Ishikawa (cell line): ENCODE data around the gene ARID4B.

Experiments used
- CEBPB ChIP-seq: IDR thresholded peaks from 2 replicates; pipeline ENCODE4 v1.6.1; 2012
- CREB1 ChIP-seq: IDR thresholded peaks from 2 replicates; pipeline ENCODE4 v1.6.1; 2012; ENCODE audit warnings: low read depth
- EGR1 ChIP-seq: IDR thresholded peaks from 2 replicates; pipeline ENCODE4 v1.6.1; 2012
- EP300 ChIP-seq: IDR thresholded peaks from 2 replicates; pipeline ENCODE4 v1.6.1; 2012; ENCODE audit warnings: borderline replicate concordance
- FOXM1 ChIP-seq: IDR thresholded peaks from 2 replicates; pipeline ENCODE4 v1.6.1; 2012; ENCODE audit warnings: low read depth, borderline replicate concordance
- NFIC ChIP-seq: IDR thresholded peaks from 2 replicates; pipeline ENCODE4 v1.6.1; 2012
- RAD21 ChIP-seq: IDR thresholded peaks from 2 replicates; pipeline ENCODE4 v1.6.1; 2012; ENCODE audit warnings: low read depth
- TAF1 ChIP-seq: IDR thresholded peaks from 2 replicates; pipeline ENCODE4 v1.6.1; 2012; ENCODE audit warnings: low read depth, mild to moderate bottlenecking
- TCF12 ChIP-seq: IDR thresholded peaks from 2 replicates; pipeline ENCODE4 v1.6.1; 2012; ENCODE audit warnings: low read depth
- TEAD4 ChIP-seq: IDR thresholded peaks from 2 replicates; pipeline ENCODE4 v1.6.1; 2012
- YY1 ChIP-seq: IDR thresholded peaks from 2 replicates; pipeline ENCODE4 v1.6.1; 2012; ENCODE audit warnings: low read depth
- ZBTB7A ChIP-seq: IDR thresholded peaks from 2 replicates; pipeline ENCODE4 v1.6.1; 2012; ENCODE audit warnings: low read depth
- TF ChIP-seq, protein P1 (sequence below): IDR thresholded peaks from 2 replicates; pipeline ENCODE4 v1.6.1; 2012
- TF ChIP-seq, protein P2 (sequence below): IDR thresholded peaks from 2 replicates; pipeline ENCODE4 v1.6.1; 2012; ENCODE audit warnings: low read depth, mild to moderate bottlenecking
- TF ChIP-seq, protein P3 (sequence below): IDR thresholded peaks from 2 replicates; pipeline ENCODE4 v1.6.1; 2012

The ARID4B gene

DNA sequence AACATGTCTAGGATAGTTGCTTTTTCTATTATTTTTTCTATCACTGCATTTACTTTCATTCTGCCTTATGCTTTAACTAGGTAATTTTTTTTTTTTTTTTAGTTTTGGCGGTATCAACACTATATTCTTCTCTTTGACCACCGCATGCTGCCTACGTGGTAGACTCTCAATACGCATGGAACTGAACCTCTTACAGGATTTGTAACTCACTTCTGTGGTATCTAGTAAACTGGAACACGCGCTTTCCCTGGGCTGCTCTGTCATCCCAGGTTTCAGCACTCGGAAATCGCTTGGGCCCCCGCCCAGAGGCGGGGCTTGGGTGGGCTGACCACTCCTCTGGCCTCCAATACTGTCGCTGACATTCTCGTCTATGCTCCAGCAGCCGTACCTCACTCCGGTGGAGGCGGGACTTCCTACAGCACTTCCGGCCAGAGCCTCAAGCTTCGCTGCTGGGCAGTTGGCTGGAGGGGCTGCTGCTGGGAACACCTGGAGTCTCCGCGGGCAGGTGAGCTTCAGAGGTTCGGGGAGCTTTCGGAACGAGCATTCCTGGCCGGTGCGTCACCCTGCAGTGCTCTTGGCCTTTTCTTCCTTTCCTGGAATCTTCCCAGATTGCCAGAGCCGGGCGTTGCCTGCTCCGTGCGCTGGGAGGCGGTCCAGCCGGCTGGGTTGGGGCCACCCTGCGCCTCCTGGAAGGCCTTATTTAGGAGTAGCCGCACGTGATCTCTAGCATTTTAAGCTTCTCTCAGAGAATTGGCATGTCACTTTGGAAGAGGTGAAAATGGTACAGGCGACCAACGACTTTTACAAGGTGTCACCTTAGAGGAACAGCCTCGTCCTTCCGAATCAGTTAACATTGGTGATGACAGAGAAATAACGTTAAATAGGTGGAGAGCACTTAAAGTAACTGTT is 39.3 kb upstream of the ARID4B start, which contains the start of gene TBCE:
Gene TBCE, plus strand, starts transcription at position 428 of the 909 bp plus-strand sequence. CDS start 12,623 bp downstream, outside the sequence.
- TF ChIP-seq, protein P1, sequence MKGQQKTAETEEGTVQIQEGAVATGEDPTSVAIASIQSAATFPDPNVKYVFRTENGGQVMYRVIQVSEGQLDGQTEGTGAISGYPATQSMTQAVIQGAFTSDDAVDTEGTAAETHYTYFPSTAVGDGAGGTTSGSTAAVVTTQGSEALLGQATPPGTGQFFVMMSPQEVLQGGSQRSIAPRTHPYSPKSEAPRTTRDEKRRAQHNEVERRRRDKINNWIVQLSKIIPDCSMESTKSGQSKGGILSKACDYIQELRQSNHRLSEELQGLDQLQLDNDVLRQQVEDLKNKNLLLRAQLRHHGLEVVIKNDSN, result peak; percentile 93
- TF ChIP-seq FOXM1, result no peak
- TF ChIP-seq TCF12, result peak; percentile 83
- TF ChIP-seq NFIC, result peak; percentile 36; the same call in 1 of the 2 replicates
- peak; percentile 15 for TF ChIP-seq RAD21
- no peak for TF ChIP-seq CEBPB
- TF ChIP-seq CREB1, result 0 out of 2 replicates have a peak, but pooled peaks have one; percentile 9
- TF ChIP-seq, protein P2, sequence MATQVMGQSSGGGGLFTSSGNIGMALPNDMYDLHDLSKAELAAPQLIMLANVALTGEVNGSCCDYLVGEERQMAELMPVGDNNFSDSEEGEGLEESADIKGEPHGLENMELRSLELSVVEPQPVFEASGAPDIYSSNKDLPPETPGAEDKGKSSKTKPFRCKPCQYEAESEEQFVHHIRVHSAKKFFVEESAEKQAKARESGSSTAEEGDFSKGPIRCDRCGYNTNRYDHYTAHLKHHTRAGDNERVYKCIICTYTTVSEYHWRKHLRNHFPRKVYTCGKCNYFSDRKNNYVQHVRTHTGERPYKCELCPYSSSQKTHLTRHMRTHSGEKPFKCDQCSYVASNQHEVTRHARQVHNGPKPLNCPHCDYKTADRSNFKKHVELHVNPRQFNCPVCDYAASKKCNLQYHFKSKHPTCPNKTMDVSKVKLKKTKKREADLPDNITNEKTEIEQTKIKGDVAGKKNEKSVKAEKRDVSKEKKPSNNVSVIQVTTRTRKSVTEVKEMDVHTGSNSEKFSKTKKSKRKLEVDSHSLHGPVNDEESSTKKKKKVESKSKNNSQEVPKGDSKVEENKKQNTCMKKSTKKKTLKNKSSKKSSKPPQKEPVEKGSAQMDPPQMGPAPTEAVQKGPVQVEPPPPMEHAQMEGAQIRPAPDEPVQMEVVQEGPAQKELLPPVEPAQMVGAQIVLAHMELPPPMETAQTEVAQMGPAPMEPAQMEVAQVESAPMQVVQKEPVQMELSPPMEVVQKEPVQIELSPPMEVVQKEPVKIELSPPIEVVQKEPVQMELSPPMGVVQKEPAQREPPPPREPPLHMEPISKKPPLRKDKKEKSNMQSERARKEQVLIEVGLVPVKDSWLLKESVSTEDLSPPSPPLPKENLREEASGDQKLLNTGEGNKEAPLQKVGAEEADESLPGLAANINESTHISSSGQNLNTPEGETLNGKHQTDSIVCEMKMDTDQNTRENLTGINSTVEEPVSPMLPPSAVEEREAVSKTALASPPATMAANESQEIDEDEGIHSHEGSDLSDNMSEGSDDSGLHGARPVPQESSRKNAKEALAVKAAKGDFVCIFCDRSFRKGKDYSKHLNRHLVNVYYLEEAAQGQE, result no peak
- peak; percentile 87 for TF ChIP-seq TEAD4
- TF ChIP-seq TAF1, result peak; percentile 69
- TF ChIP-seq EGR1, result no peak
- no peak for TF ChIP-seq ZBTB7A
- TF ChIP-seq, protein P3, sequence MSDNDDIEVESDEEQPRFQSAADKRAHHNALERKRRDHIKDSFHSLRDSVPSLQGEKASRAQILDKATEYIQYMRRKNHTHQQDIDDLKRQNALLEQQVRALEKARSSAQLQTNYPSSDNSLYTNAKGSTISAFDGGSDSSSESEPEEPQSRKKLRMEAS, result peak; percentile 79
- peak; percentile 59; the same call in 1 of the 2 replicates for TF ChIP-seq EP300
- no peak for TF ChIP-seq YY1

DNA sequence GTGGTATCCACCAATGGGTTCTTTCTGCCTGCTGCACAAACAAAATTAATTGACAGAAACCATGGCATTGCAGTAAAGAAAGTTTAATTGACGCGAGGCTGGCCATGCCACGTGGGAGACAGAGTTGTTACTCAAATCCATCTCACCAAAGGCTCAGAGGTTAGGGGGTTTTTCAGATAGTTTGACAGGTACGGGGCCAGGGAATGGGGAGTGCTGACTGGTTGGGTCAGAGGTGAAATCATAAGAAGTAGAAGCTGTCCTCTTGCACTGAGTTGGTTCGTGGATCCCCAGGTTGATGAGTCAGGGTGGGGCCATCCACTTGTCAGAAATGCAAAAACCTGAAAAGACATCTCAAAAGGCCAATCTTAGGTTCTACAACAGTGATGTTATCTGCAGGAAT is 38.3 kb upstream of the ARID4B start:
- TF ChIP-seq EP300 (no peak), TAF1 (no peak), TCF12 (no peak), TEAD4 (no peak), YY1 (no peak), EGR1 (no peak), CEBPB (no peak), NFIC (no peak), FOXM1 (no peak), RAD21 (no peak), ZBTB7A (no peak), CREB1 (no peak)
- TF ChIP-seq, protein P3, result no peak
- TF ChIP-seq, protein P1, result no peak
- TF ChIP-seq, protein P2, result no peak

DNA sequence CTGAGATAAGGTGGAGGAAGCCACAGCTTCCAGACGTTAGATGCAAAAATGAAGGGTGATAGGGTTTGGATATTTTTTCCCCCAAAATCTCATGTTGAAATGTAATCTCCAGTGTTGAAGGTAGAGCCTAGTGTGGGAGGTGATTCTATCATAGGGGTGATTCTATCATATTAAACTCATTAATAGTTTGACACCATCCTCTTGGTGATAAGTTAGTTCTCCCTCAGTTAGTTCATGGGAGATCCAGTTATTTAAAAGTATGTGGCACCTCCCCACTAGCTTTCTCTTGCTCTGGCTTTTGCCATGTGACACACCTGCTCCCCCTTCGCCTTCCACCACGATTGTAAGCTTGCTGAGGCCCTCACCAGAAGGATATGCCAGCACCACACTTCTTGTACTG is 30.9 kb upstream of the ARID4B start:
- TF ChIP-seq RAD21, result no peak
- TF ChIP-seq NFIC, result no peak
- TF ChIP-seq, protein P2, result no peak
- no peak for TF ChIP-seq TEAD4
- TF ChIP-seq, protein P3, result no peak
- TF ChIP-seq EP300, result no peak
- no peak for TF ChIP-seq CEBPB
- no peak for TF ChIP-seq TAF1
- no peak for TF ChIP-seq CREB1
- no peak for TF ChIP-seq FOXM1
